ENCODE data around the gene MAP6.

MAP6 gene

GRCh38 chr11:75589933-75590332 lies 78.9 kb downstream of the MAP6 start:
- Histone ChIP-seq H3K9me2 (replicated peaks; ENCODE audit: insufficient read depth, low read length) (no peaks in the 10 kb centered on the region), H3K4me2 (ENCODE audit: low read depth, low read length) (no peak overlapping the region), H3K9ac (ENCODE audit: low read length) (no peak overlapping the region), H3K27me3 (replicated peaks; ENCODE audit: insufficient read depth, low read length) (no peaks in the 10 kb centered on the region), H2AFZ (ENCODE audit: low read length) (no peak overlapping the region), H3K27ac (ENCODE audit: low read length) (no peak overlapping the region), H3K36me3 (replicated peaks; ENCODE audit: insufficient read depth, low read length) (no peaks in the 10 kb centered on the region), H3K4me3 (ENCODE audit: low read length) (no peak overlapping the region), H3K79me2 (ENCODE audit: low read length) (no peaks in the 10 kb centered on the region), H3K9me3 (replicated peaks; ENCODE audit: insufficient read depth, low read length) (no peaks in the 10 kb centered on the region), H4K20me1 (ENCODE audit: insufficient read depth, low read length) (no peaks in the 10 kb centered on the region), H3K4me1 (ENCODE audit: low read length) (no peaks in the 10 kb centered on the region), H3F3A (ENCODE audit: insufficient read depth, low read length) (no peaks in the 10 kb centered on the region)
- TF ChIP-seq, protein P1, sequence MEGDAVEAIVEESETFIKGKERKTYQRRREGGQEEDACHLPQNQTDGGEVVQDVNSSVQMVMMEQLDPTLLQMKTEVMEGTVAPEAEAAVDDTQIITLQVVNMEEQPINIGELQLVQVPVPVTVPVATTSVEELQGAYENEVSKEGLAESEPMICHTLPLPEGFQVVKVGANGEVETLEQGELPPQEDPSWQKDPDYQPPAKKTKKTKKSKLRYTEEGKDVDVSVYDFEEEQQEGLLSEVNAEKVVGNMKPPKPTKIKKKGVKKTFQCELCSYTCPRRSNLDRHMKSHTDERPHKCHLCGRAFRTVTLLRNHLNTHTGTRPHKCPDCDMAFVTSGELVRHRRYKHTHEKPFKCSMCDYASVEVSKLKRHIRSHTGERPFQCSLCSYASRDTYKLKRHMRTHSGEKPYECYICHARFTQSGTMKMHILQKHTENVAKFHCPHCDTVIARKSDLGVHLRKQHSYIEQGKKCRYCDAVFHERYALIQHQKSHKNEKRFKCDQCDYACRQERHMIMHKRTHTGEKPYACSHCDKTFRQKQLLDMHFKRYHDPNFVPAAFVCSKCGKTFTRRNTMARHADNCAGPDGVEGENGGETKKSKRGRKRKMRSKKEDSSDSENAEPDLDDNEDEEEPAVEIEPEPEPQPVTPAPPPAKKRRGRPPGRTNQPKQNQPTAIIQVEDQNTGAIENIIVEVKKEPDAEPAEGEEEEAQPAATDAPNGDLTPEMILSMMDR (IDR thresholded peaks at IDR 0.05; ENCODE audit: low read length) = no peak
- no peak for TF ChIP-seq EZH2phosphoT487 (IDR thresholded peaks at IDR 0.05; ENCODE audit: low read length)
- TF ChIP-seq EZH2 (optimal IDR thresholded peaks at IDR 0.05; ENCODE audit: low read depth, low read length) = no peak
- no peak for DNase-seq

DNA sequence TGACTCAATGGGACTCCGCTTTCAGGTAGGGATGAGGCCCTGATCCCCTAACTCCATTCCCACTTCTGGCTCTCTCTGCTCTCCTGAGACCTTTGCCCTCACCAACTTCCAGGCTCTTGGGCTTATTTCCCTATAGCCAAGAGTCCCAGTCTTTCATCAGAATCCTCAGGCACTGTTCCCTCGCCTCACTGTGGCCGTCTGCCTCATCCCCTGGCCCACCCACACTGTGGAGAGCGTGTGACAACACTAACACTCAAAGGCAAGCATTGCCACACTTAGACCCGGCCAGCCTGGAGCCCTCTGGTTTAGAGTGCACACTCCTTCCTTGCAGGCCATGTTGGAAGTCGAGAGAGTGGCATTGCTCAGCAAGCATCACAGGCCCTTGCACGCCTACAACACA lies 79.8 kb downstream of the MAP6 start:
- DNase-seq = no peak
- Histone ChIP-seq H3K4me3 (ENCODE audit: low read length) (no peak overlapping the region), H3K27ac (ENCODE audit: low read length) (no peak overlapping the region), H3K79me2 (ENCODE audit: low read length) (no peaks in the 10 kb centered on the region), H3K9ac (ENCODE audit: low read length) (no peak overlapping the region), H2AFZ (ENCODE audit: low read length) (no peak overlapping the region), H3K4me2 (ENCODE audit: low read depth, low read length) (no peak overlapping the region), H3K9me2 (replicated peaks; ENCODE audit: insufficient read depth, low read length) (no peaks in the 10 kb centered on the region), H3K36me3 (replicated peaks; ENCODE audit: insufficient read depth, low read length) (no peaks in the 10 kb centered on the region), H3K27me3 (replicated peaks; ENCODE audit: insufficient read depth, low read length) (no peaks in the 10 kb centered on the region), H3K9me3 (replicated peaks; ENCODE audit: insufficient read depth, low read length) (no peaks in the 10 kb centered on the region), H3K4me1 (ENCODE audit: low read length) (no peaks in the 10 kb centered on the region), H4K20me1 (ENCODE audit: insufficient read depth, low read length) (no peaks in the 10 kb centered on the region), H3F3A (ENCODE audit: insufficient read depth, low read length) (no peaks in the 10 kb centered on the region)
- TF ChIP-seq EZH2phosphoT487 (IDR thresholded peaks at IDR 0.05; ENCODE audit: low read length) (no peak), EZH2 (optimal IDR thresholded peaks at IDR 0.05; ENCODE audit: low read depth, low read length) (no peak)
- TF ChIP-seq, protein P1 (IDR thresholded peaks at IDR 0.05; ENCODE audit: low read length) = no peak

- H2AFZ ChIP-seq (ENCODE audit: low read length) = no peak overlapping the region
- H3K27ac ChIP-seq (ENCODE audit: low read length) = no peak overlapping the region
- H3K9me3 ChIP-seq (replicated peaks; ENCODE audit: insufficient read depth, low read length) = no peaks in the 10 kb centered on the region
- no peaks in the 10 kb centered on the region for H3K4me1 ChIP-seq (ENCODE audit: low read length)
- no peaks in the 10 kb centered on the region for H3K79me2 ChIP-seq (ENCODE audit: low read length)
- H4K20me1 ChIP-seq (ENCODE audit: insufficient read depth, low read length) = no peaks in the 10 kb centered on the region
- H3K4me3 ChIP-seq (ENCODE audit: low read length) = no peak overlapping the region
- H3K4me2 ChIP-seq (ENCODE audit: low read depth, low read length) = no peak overlapping the region
- no peaks in the 10 kb centered on the region for H3K36me3 ChIP-seq (replicated peaks; ENCODE audit: insufficient read depth, low read length)
- TF ChIP-seq, protein P1 (IDR thresholded peaks at IDR 0.05; ENCODE audit: low read length) = no peak
- TF ChIP-seq EZH2 (optimal IDR thresholded peaks at IDR 0.05; ENCODE audit: low read depth, low read length) = no peak
- TF ChIP-seq EZH2phosphoT487 (IDR thresholded peaks at IDR 0.05; ENCODE audit: low read length) = no peak
- H3F3A ChIP-seq (ENCODE audit: insufficient read depth, low read length) = no peaks in the 10 kb centered on the region
- H3K9me2 ChIP-seq (replicated peaks; ENCODE audit: insufficient read depth, low read length) = no peaks in the 10 kb centered on the region
- H3K27me3 ChIP-seq (replicated peaks; ENCODE audit: insufficient read depth, low read length) = no peaks in the 10 kb centered on the region
- no peak overlapping the region for H3K9ac ChIP-seq (ENCODE audit: low read length)
- no peak for DNase-seq
Measured at GRCh38 chr11:75588051-75588481, 80.8 kb downstream of the MAP6 start.

All from MM.1S (cell line).